HUES64 (cell line): ENCODE data around the gene ERC2.

Source experiments
- H3K27ac ChIP-seq: 2 replicates; pipeline ENCODE4 v1.7.0; 2013; ENCODE audit warnings: low read depth, low read length, inconsistent platforms
- H3K27me3 ChIP-seq: 2 replicates; pipeline ENCODE4 v1.6.1; 2013; ENCODE audit warnings: mild to moderate bottlenecking, low read length; ENCODE audit not compliant: insufficient read depth
- H3K36me3 ChIP-seq: 2 replicates; pipeline ENCODE4 v1.6.1; 2013; ENCODE audit warnings: mild to moderate bottlenecking, low read length; ENCODE audit not compliant: insufficient read depth
- H3K4me1 ChIP-seq: 2 replicates; pipeline ENCODE4 v1.6.1; 2013; ENCODE audit warnings: mild to moderate bottlenecking, low read length, moderate library complexity; ENCODE audit not compliant: insufficient read depth
- H3K4me3 ChIP-seq: 2 replicates; pipeline ENCODE4 v1.5.1; 2013; ENCODE audit warnings: mild to moderate bottlenecking, low read length, moderate library complexity
- H3K9ac ChIP-seq: 2 replicates; pipeline ENCODE4 v1.6.1; 2013; ENCODE audit warnings: mild to moderate bottlenecking, low read depth, low read length
- H3K9me3 ChIP-seq: 2 replicates; pipeline ENCODE4 v1.6.1; 2013; ENCODE audit warnings: low read depth, low read length; ENCODE audit not compliant: insufficient read depth
- WGBS: fragments of 150-250, 120-280 bp; methylation state at CpG from one replicate; pipeline ENCODE4 v1.1.7; 2013; ENCODE audit warnings: missing lambda C conversion rate; 5-methylcytosine and 5-hydroxymethylcytosine counted together

Gene ERC2

DNA sequence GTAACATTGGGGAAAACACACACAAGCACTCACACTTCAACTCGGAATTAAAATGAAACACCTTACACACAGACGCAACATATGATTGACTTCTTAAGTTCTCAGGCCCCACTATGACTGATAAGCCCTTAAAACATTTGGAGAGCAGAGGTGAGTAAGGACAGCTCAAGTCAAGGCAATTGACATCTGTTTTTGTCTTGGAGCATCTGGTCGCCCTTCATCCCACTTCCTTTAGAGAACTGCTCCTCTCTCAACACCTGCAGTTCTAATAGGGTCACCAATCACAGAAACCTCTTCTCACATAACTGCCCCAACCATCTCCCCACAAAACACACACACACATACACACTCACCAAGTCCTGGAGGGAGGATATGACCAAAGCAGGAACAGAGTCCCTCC, 43.4 kb downstream of the ERC2 start:
- H3K27me3 ChIP-seq = no peaks in the 10 kb centered on the region
- no peaks in the 10 kb centered on the region for H3K9me3 ChIP-seq
- WGBS = 85% methylated on average over 3 of the region's 3 CpGs
- no peak overlapping the region for H3K4me3 ChIP-seq
- H3K9ac ChIP-seq = no peak overlapping the region
- H3K27ac ChIP-seq = no peak overlapping the region
- H3K36me3 ChIP-seq = no peaks in the 10 kb centered on the region; the same call in 1 of the 2 replicates
- H3K4me1 ChIP-seq = peaks cover 3% of the 10 kb centered on the region; the same call in 1 of the 2 replicates

DNA sequence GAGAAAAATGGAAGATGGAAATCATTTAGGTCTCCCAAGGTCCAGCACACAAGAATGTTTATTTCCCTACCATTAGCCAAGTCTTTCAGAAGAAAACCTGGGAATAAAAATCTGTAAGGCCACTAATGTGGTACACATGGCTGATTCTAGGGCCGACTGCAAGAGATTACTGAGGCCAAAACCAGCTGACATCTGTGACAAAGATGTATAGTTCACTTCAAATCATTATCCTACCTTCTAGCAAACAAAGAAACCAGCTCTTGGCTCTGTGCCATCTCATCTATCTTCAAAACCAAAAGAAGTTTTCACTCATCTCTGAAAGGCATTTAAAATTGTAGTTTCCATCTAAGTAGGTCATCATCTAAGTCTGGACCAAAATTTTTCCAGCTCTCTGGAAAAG, 43.9 kb downstream of the ERC2 start:
- Histone ChIP-seq H3K27me3 (no peaks in the 10 kb centered on the region), H3K4me3 (no peak overlapping the region), H3K36me3 (no peaks in the 10 kb centered on the region; the same call in 1 of the 2 replicates), H3K9ac (no peak overlapping the region), H3K4me1 (peaks cover 3% of the 10 kb centered on the region; the same call in 1 of the 2 replicates), H3K27ac (no peak overlapping the region), H3K9me3 (no peaks in the 10 kb centered on the region)
- WGBS = 90% methylated on average over 1 of the region's 1 CpG

- Histone ChIP-seq H3K27me3 (no peaks in the 10 kb centered on the region), H3K4me3 (no peak overlapping the region), H3K4me1 (peaks cover 3% of the 10 kb centered on the region; the same call in 1 of the 2 replicates), H3K9me3 (no peaks in the 10 kb centered on the region), H3K27ac (no peak overlapping the region), H3K36me3 (no peaks in the 10 kb centered on the region; the same call in 1 of the 2 replicates), H3K9ac (no peak overlapping the region)
- WGBS = 92% methylated on average over 5 of the region's 5 CpGs
These were observed 44.6 kb downstream of the ERC2 start for GRCh38 chr3:56423661-56424099.

DNA sequence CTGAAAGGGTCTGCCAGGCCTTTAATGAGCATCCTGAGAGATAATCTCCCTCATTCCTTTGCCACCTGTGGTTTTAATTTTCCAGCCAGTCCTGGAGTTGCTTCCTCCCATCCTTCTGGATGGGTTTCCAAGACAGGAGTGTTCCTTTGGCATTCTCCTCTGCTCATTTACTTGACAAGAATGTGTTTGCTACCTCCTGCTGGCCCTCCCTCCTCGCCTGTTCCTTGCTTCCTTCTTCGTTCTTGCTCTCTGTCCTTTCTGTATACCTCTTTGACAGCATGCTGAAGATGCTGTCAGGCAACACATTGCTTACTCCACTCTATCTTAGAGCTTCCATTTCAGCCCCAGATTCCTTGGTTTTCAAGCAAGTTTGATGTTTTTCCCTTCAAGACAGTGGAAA, 46.0 kb downstream of the ERC2 start:
- H3K9ac ChIP-seq = no peak overlapping the region
- no peaks in the 10 kb centered on the region for H3K36me3 ChIP-seq
- 53% methylated on average over 2 of the region's 2 CpGs for WGBS
- H3K4me3 ChIP-seq = no peak overlapping the region
- no peak overlapping the region for H3K27ac ChIP-seq
- H3K9me3 ChIP-seq = no peaks in the 10 kb centered on the region
- H3K27me3 ChIP-seq = no peaks in the 10 kb centered on the region
- H3K4me1 ChIP-seq = peaks cover 3% of the 10 kb centered on the region; the same call in 1 of the 2 replicates

DNA sequence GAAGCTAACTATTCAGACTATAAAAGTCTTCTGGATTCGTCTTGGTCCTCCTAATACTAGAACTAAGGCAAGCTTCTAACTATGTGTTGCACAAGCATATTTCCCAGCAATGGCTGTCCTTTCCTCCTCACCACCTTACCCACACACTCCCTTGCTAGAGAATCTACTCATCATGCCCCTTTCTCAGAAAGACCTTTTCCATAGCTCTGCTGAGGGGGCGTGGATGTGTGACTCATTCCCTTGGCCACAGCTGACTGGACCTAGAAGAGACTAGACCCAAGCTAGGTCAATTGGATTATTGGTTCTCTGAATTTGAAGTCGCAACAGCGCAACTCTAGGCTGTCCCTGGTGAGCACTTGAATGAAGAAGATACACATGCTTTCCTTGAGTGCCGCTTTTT, 47.1 kb downstream of the ERC2 start:
- H3K36me3 ChIP-seq = no peaks in the 10 kb centered on the region
- no peak overlapping the region for H3K9ac ChIP-seq
- 94% methylated on average over 5 of the region's 5 CpGs for WGBS
- H3K4me1 ChIP-seq = peaks cover 3% of the 10 kb centered on the region; the same call in 1 of the 2 replicates
- no peaks in the 10 kb centered on the region for H3K9me3 ChIP-seq
- no peak overlapping the region for H3K27ac ChIP-seq
- H3K27me3 ChIP-seq = no peaks in the 10 kb centered on the region
- H3K4me3 ChIP-seq = no peak overlapping the region

DNA sequence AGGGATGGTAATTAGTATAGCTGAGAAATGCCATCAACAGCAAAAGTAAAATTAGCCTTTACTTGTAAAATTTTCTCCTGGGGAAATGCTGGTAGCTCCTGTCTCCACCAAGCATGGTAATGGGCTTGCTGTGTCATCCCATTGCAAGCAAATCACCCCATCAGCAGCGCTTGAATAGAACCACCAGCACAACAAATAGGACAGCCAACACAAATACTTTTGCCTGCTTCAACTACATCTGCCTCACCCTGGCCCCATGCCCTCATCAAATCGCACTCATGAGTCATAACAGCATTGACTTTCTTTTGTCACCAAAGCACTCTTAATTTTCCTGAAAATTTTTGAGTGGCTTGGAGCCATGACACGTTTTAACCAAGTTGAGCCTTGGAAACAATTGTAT, 52.6 kb downstream of the ERC2 start:
- no peak overlapping the region for H3K9ac ChIP-seq
- H3K27ac ChIP-seq = no peak overlapping the region
- peaks cover 9% of the 10 kb centered on the region; the same call in 1 of the 2 replicates for H3K4me1 ChIP-seq
- WGBS = 84% methylated on average over 3 of the region's 3 CpGs
- H3K27me3 ChIP-seq = no peaks in the 10 kb centered on the region
- H3K9me3 ChIP-seq = no peaks in the 10 kb centered on the region
- H3K36me3 ChIP-seq = peaks cover 4% of the 10 kb centered on the region; the same call in 1 of the 2 replicates
- H3K4me3 ChIP-seq = no peak overlapping the region

- Histone ChIP-seq H3K27me3 (no peaks in the 10 kb centered on the region), H3K27ac (no peak overlapping the region), H3K9ac (no peak overlapping the region), H3K9me3 (no peaks in the 10 kb centered on the region), H3K4me1 (peaks cover 9% of the 10 kb centered on the region; the same call in 1 of the 2 replicates), H3K4me3 (no peak overlapping the region), H3K36me3 (peaks cover 4% of the 10 kb centered on the region; the same call in 1 of the 2 replicates)
- WGBS = 76% methylated on average over 2 of the region's 2 CpGs
These were observed 54.4 kb downstream of the ERC2 start for GRCh38 chr3:56413911-56414310.

- H3K9ac ChIP-seq = no peak overlapping the region
- no peak overlapping the region for H3K4me3 ChIP-seq
- no peaks in the 10 kb centered on the region for H3K27me3 ChIP-seq
- WGBS = 94% methylated on average over 3 of the region's 5 CpGs
- H3K4me1 ChIP-seq = peaks cover 9% of the 10 kb centered on the region; the same call in 1 of the 2 replicates
- H3K36me3 ChIP-seq = peaks cover 4% of the 10 kb centered on the region; the same call in 1 of the 2 replicates
- no peak overlapping the region for H3K27ac ChIP-seq
- H3K9me3 ChIP-seq = no peaks in the 10 kb centered on the region
These were observed 57.1 kb downstream of the ERC2 start for GRCh38 chr3:56411166-56411565.

GRCh38 chr3:56410576-56410975, 57.7 kb downstream of the ERC2 start:
- no peaks in the 10 kb centered on the region for H3K9me3 ChIP-seq
- no peak overlapping the region for H3K4me3 ChIP-seq
- peaks cover 9% of the 10 kb centered on the region; the same call in 1 of the 2 replicates for H3K4me1 ChIP-seq
- no peak overlapping the region for H3K9ac ChIP-seq
- peaks cover 4% of the 10 kb centered on the region; the same call in 1 of the 2 replicates for H3K36me3 ChIP-seq
- H3K27me3 ChIP-seq = no peaks in the 10 kb centered on the region
- no peak overlapping the region for H3K27ac ChIP-seq

DNA sequence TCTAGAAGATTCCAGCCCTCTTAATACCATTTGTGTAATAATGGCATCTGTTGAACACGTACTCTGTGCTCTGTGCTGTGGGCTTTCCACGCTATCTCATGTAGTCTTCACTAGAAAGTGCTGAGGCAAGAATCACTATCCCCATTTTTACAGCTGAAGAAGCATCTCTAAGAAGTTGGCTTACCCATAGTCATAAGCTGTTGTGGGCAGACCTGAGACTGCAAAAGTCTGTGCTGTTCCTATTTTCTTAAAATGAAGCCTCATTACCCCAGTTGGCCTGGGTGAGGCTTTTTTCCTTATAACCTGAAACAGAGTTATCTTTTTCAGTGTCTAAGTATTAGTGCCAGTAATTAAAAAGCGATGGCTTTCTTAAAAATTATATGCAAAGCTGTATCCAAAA, 58.5 kb downstream of the ERC2 start:
- WGBS = 87% methylated on average over 3 of the region's 3 CpGs
- no peaks in the 10 kb centered on the region for H3K9me3 ChIP-seq

DNA sequence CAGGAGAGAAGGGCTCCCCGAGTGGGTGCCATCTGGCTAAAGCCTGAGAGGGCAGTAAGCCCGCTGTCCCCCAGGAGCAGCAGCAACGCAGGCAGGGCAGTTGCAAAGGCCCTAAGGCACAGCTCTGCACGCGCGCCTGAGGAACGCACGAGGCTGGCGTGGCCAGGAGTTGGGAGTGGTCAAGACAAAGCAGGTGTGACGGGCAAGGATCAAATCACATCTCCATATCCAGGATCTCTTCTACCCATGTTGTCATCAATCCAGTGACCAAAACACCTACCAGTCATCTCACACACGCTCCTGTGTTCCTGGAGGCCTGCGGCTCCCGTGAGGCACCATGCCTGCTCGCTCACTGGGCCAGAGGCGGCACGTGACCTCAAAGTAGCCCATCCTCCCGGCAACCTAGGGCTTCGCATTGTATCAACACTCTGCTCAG, 59.5 kb downstream of the ERC2 start:
- WGBS = 94% methylated on average over 18 of the region's 18 CpGs
- peaks cover 3% of the 10 kb centered on the region; the same call in 1 of the 2 replicates for H3K4me1 ChIP-seq
- peaks cover 4% of the 10 kb centered on the region; the same call in 1 of the 2 replicates for H3K36me3 ChIP-seq
- H3K27me3 ChIP-seq = no peaks in the 10 kb centered on the region
- H3K27ac ChIP-seq = no peak overlapping the region
- no peak overlapping the region for H3K4me3 ChIP-seq
- H3K9ac ChIP-seq = no peak overlapping the region
- H3K9me3 ChIP-seq = no peaks in the 10 kb centered on the region

More for the DNA sequence above, 58.5 kb downstream of the ERC2 start:
- no peak overlapping the region for H3K4me3 ChIP-seq
- H3K9ac ChIP-seq = no peak overlapping the region
- H3K36me3 ChIP-seq = peaks cover 4% of the 10 kb centered on the region; the same call in 1 of the 2 replicates
- H3K27ac ChIP-seq = no peak overlapping the region
- no peaks in the 10 kb centered on the region for H3K27me3 ChIP-seq
- H3K4me1 ChIP-seq = peaks cover 7% of the 10 kb centered on the region; the same call in 1 of the 2 replicates
